Naive thymus-derived CD4-positive, alpha-beta T cell (primary cell): ENCODE data around the gene PACS2. TPM values are rescaled to one million over a fixed set of nuclear protein-coding genes. Genes with fewer than 3 reads are reported as not detected.

Experiments used
- ATAC-seq: fragments of 150-1000 bp; cut with Tn5 transposase; 2 replicates; pipeline ENCODE4 v1.10.0; 2021; ENCODE audit warnings: mild to moderate bottlenecking, moderate library complexity
- CTCF ChIA-PET: fragments of 350-600 bp; sonication (Branson Sonifier 250); formaldehyde crosslinking; loops from one replicate; lab custom pipeline; 2021; ENCODE audit warnings: antibody characterized with exemption; lab: Charles Lee
- POLR2A ChIA-PET: fragments of 350-600 bp; sonication (Branson Sonifier 250); formaldehyde crosslinking; loops from one replicate; lab custom pipeline; 2021; ENCODE audit warnings: antibody characterized with exemption, inconsistent platforms; lab: Charles Lee
- DNase-seq, 9 donors: peaks; one replicate each; pipeline versions ENCODE4 v3.0.0 to v3.0.0-alpha.2; 2020 to 2022; ENCODE audit warnings: mixed read lengths in 1 of 9
- H3K27ac ChIP-seq: one replicate; pipeline ENCODE4 v1.7.0; 2013; ENCODE audit warnings: mild to moderate bottlenecking, low read depth, low read length, moderate library complexity
- H3K27me3 ChIP-seq, 2 donors: one replicate each; pipeline ENCODE4 v1.7.0; 2013; ENCODE audit warnings: low read length in 2 of 2, mild to moderate bottlenecking in 2 of 2, moderate library complexity in 2 of 2; ENCODE audit not compliant: control insufficient read depth in 2 of 2, insufficient read depth in 2 of 2
- H3K36me3 ChIP-seq, 3 experiments: 1 replicate in 2 of 3; 2 replicates in 1 of 3; pipeline ENCODE4 v1.7.0; 2013; ENCODE audit warnings: low read length in 3 of 3, mild to moderate bottlenecking in 3 of 3, moderate library complexity in 1 of 3; ENCODE audit not compliant: insufficient read depth in 3 of 3, control insufficient read depth in 2 of 3
- H3K4me1 ChIP-seq, 2 donors: one replicate each; pipeline ENCODE4 v1.7.0; 2013; ENCODE audit warnings: low read length in 2 of 2, mild to moderate bottlenecking in 2 of 2, moderate library complexity in 1 of 2; ENCODE audit not compliant: control insufficient read depth in 2 of 2, insufficient read depth in 2 of 2
- H3K4me3 ChIP-seq: 2 replicates; pipeline ENCODE4 v1.7.0; 2013; ENCODE audit warnings: mild to moderate bottlenecking, low read length
- H3K9me3 ChIP-seq, 3 experiments: 1 replicate in 2 of 3; 2 replicates in 1 of 3; pipeline ENCODE4 v1.7.0; 2013; ENCODE audit warnings: low read length in 3 of 3; ENCODE audit not compliant: control insufficient read depth in 2 of 3
- H3K27ac Mint-ChIP-seq, 9 donors: one replicate each; pipeline ENCODE4 v1.8.0; 2020 to 2022; ENCODE audit warnings: mixed read lengths in 9 of 9, mild to moderate bottlenecking in 8 of 9, moderate library complexity in 5 of 9, inconsistent platforms in 2 of 9
- H3K27me3 Mint-ChIP-seq, 5 donors: one replicate each; pipeline ENCODE4 v1.8.0; 2021 to 2022; ENCODE audit warnings: mixed read lengths in 5 of 5, mild to moderate bottlenecking in 1 of 5
- H3K36me3 Mint-ChIP-seq, 5 donors: one replicate each; pipeline ENCODE4 v1.8.0; 2020 to 2022; ENCODE audit warnings: mixed read lengths in 5 of 5, mild to moderate bottlenecking in 3 of 5, inconsistent platforms in 1 of 5
- H3K4me1 Mint-ChIP-seq, 7 donors: one replicate each; pipeline ENCODE4 v1.8.0; 2020 to 2022; ENCODE audit warnings: mixed read lengths in 7 of 7, mild to moderate bottlenecking in 3 of 7, inconsistent platforms in 1 of 7
- H3K4me3 Mint-ChIP-seq, 10 donors: one replicate each; pipeline ENCODE4 v1.8.0; 2020 to 2022; ENCODE audit warnings: mild to moderate bottlenecking in 10 of 10, mixed read lengths in 10 of 10, moderate library complexity in 6 of 10, inconsistent platforms in 2 of 10
- H3K9me3 Mint-ChIP-seq, 11 donors: one replicate each; pipeline ENCODE4 v1.8.0; 2020 to 2022; ENCODE audit warnings: mixed read lengths in 11 of 11, mild to moderate bottlenecking in 4 of 11, inconsistent platforms in 1 of 11, moderate library complexity in 1 of 11
- intact Hi-C, 2 donors: fragments of 100-400 bp; cut with micrococcal nuclease; formaldehyde crosslinking; loops; one replicate each; pipeline ENCODE4 v1.15.1; 2023
- polyA plus RNA-seq, 2 donors: library from polyadenylated mRNA; unstranded; fragments of 300-500 nt; fragmentation: Illumina TruSeq; gene quantifications; one replicate each; pipeline ENCODE4 v1.2.3, GENCODE V29; 2021
- total RNA-seq, 6 experiments: library from RNA in 5 of 6; stranded (reverse) in 5 of 6; gene quantifications; 1 replicate in 5 of 6; 2 replicates in 1 of 6; pipeline ENCODE4 v1.2.3 and lab custom pipeline; 2021 to 2026

PACS2 gene
- total and polyA plus RNA-seq, 7 experiments from 2014 or later, result 1.5 to 75.4 (median 69.2) TPM

GRCh38 chr14:105423488-105424195, 109.1 kb downstream of the PACS2 start:
- Histone ChIP-seq H3K4me3 (no peak overlapping the region), H3K27ac (no peak overlapping the region), H3K4me1 (peaks cover 17 to 18% of the 10 kb centered on the region in 2 donors), H3K9me3 (no peaks in the 10 kb centered on the region), H3K27me3 (no peaks in the 10 kb centered on the region), H3K36me3 (peaks cover 0 to 19% (median 0%) of the 10 kb centered on the region in 3 experiments)
- POLR2A ChIA-PET, result interaction anchor here (0.5 to 0.7 kb wide), 2 partner anchors 11 to 64 kb away, joined by 3 to 4 read pairs; no protein-coding TSS in a partner anchor
- peak overlapping the region in 1 of 10 donors; percentile 73 for H3K4me3 Mint-ChIP-seq
- H3K27me3 Mint-ChIP-seq, result no peaks in the 10 kb centered on the region
- DNase-seq, result no peak
- peak overlapping the region in 3 of 9 donors; percentile 27 to 60 (median 33) for H3K27ac Mint-ChIP-seq
- peaks cover 0 to 18% (median 12%) of the 10 kb centered on the region in 5 donors for H3K36me3 Mint-ChIP-seq
- H3K9me3 Mint-ChIP-seq, result peaks cover 0 to 4% (median 0%) of the 10 kb centered on the region in 11 donors
- ATAC-seq, result no peak
- peaks cover 17 to 43% (median 31%) of the 10 kb centered on the region in 7 donors for H3K4me1 Mint-ChIP-seq
- CTCF ChIA-PET, result no interaction called here
- intact Hi-C loops, result no loop called here

GRCh38 chr14:105424861-105425260, 110.3 kb downstream of the PACS2 start:
- Mint-ChIP-seq H3K27ac (no peak overlapping the region), H3K9me3 (peaks cover 0 to 4% (median 0%) of the 10 kb centered on the region in 11 donors), H3K4me1 (peaks cover 17 to 41% (median 28%) of the 10 kb centered on the region in 7 donors), H3K27me3 (no peaks in the 10 kb centered on the region), H3K4me3 (no peak overlapping the region), H3K36me3 (peaks cover 0 to 18% (median 12%) of the 10 kb centered on the region in 5 donors)
- peaks cover 13 to 18% of the 10 kb centered on the region in 2 donors for H3K4me1 ChIP-seq
- intact Hi-C loops, result no loop called here
- no peaks in the 10 kb centered on the region for H3K9me3 ChIP-seq
- no peak overlapping the region for H3K27ac ChIP-seq
- no peak for DNase-seq
- CTCF ChIA-PET, result no interaction called here
- peaks cover 0 to 19% (median 0%) of the 10 kb centered on the region in 3 experiments for H3K36me3 ChIP-seq
- H3K4me3 ChIP-seq, result no peak overlapping the region
- ATAC-seq, result no peak
- no peaks in the 10 kb centered on the region for H3K27me3 ChIP-seq
- POLR2A ChIA-PET, result no interaction called here

- peaks cover 17 to 43% (median 26%) of the 10 kb centered on the region in 7 donors for H3K4me1 Mint-ChIP-seq
- Histone ChIP-seq H3K27ac (no peak overlapping the region), H3K4me3 (no peak overlapping the region), H3K9me3 (no peaks in the 10 kb centered on the region), H3K27me3 (no peaks in the 10 kb centered on the region), H3K4me1 (peaks cover 7 to 16% of the 10 kb centered on the region in 2 donors), H3K36me3 (peaks cover 0 to 19% (median 0%) of the 10 kb centered on the region in 3 experiments)
- ChIA-PET CTCF (no interaction called here), POLR2A (no interaction called here)
- H3K9me3 Mint-ChIP-seq, result peaks cover 0 to 8% (median 0%) of the 10 kb centered on the region in 11 donors
- no peak overlapping the region for H3K4me3 Mint-ChIP-seq
- ATAC-seq (no peak), DNase-seq (no peak)
- no peaks in the 10 kb centered on the region for H3K27me3 Mint-ChIP-seq
- intact Hi-C loops, result no loop called here
- no peak overlapping the region for H3K27ac Mint-ChIP-seq
- H3K36me3 Mint-ChIP-seq, result peaks cover 3 to 28% (median 18%) of the 10 kb centered on the region in 5 donors
Observed at GRCh38 chr14:105425823-105426247, 111.3 kb downstream of the PACS2 start.

- peaks cover 0 to 19% (median 0%) of the 10 kb centered on the region in 3 experiments for H3K36me3 ChIP-seq
- H3K27ac ChIP-seq, result no peak overlapping the region
- H3K4me3 ChIP-seq, result no peak overlapping the region
- H3K4me1 ChIP-seq, result peaks cover under 1 to 8% of the 10 kb centered on the region in 2 donors
- intact Hi-C loops, result no loop called here
- peaks cover 11 to 35% (median 20%) of the 10 kb centered on the region in 7 donors for H3K4me1 Mint-ChIP-seq
- H3K27ac Mint-ChIP-seq, result peak overlapping the region in 3 of 9 donors; percentile 28 to 38 (median 36)
- peaks cover 0 to 8% (median 2%) of the 10 kb centered on the region in 11 donors for H3K9me3 Mint-ChIP-seq
- no peak overlapping the region for H3K4me3 Mint-ChIP-seq
- no peaks in the 10 kb centered on the region for H3K9me3 ChIP-seq
- ChIA-PET CTCF (no interaction called here), POLR2A (no interaction called here)
- H3K36me3 Mint-ChIP-seq, result peaks cover 3 to 32% (median 18%) of the 10 kb centered on the region in 5 donors
- DNase-seq (no peak), ATAC-seq (no peak)
- no peaks in the 10 kb centered on the region for H3K27me3 Mint-ChIP-seq
- no peaks in the 10 kb centered on the region for H3K27me3 ChIP-seq
Observed at GRCh38 chr14:105426416-105427130, 112.0 kb downstream of the PACS2 start.

- intact Hi-C loops, result no loop called here
- ChIA-PET POLR2A (interaction anchor here (0.5 to 0.7 kb wide), 2 partner anchors 10 to 423 kb away, joined by 3 to 5 read pairs; no protein-coding TSS in a partner anchor), CTCF (interaction anchor here (0.7 kb wide), 2 partner anchors 55 to 432 kb away, joined by 3 to 5 read pairs; no protein-coding TSS in a partner anchor)
- no peaks in the 10 kb centered on the region for H3K9me3 ChIP-seq
- no peaks in the 10 kb centered on the region for H3K4me1 ChIP-seq
- H3K27me3 ChIP-seq, result no peaks in the 10 kb centered on the region
- peaks cover 0 to 19% (median 0%) of the 10 kb centered on the region in 3 experiments for H3K36me3 ChIP-seq
- no peak overlapping the region for H3K27ac ChIP-seq
- Mint-ChIP-seq H3K9me3 (peaks cover 0 to 8% (median 2%) of the 10 kb centered on the region in 11 donors), H3K27me3 (no peaks in the 10 kb centered on the region), H3K27ac (peak overlapping the region in 1 of 9 donors; percentile 36), H3K4me3 (no peak overlapping the region), H3K4me1 (peaks cover 6 to 27% (median 17%) of the 10 kb centered on the region in 7 donors), H3K36me3 (peaks cover 3 to 32% (median 18%) of the 10 kb centered on the region in 5 donors)
- H3K4me3 ChIP-seq, result no peak overlapping the region
- no peak for ATAC-seq
- no peak for DNase-seq
Observed at GRCh38 chr14:105427412-105427811, 112.9 kb downstream of the PACS2 start.

GRCh38 chr14:105427936-105428485, 113.5 kb downstream of the PACS2 start:
- ATAC-seq (no peak), DNase-seq (no peak)
- Histone ChIP-seq H3K4me1 (no peaks in the 10 kb centered on the region), H3K4me3 (no peak overlapping the region), H3K27me3 (no peaks in the 10 kb centered on the region), H3K27ac (no peak overlapping the region), H3K9me3 (no peaks in the 10 kb centered on the region), H3K36me3 (peaks cover 0 to 19% (median 0%) of the 10 kb centered on the region in 3 experiments)
- intact Hi-C loops, result no loop called here
- Mint-ChIP-seq H3K36me3 (peaks cover 3 to 32% (median 18%) of the 10 kb centered on the region in 5 donors), H3K9me3 (peaks cover 0 to 8% (median 2%) of the 10 kb centered on the region in 11 donors), H3K27me3 (no peaks in the 10 kb centered on the region), H3K4me1 (peaks cover 6 to 22% (median 12%) of the 10 kb centered on the region in 7 donors), H3K4me3 (no peak overlapping the region), H3K27ac (peak overlapping the region in 3 of 9 donors; percentile 40 to 64 (median 62))
- CTCF ChIA-PET, result interaction anchor here (0.7 kb wide), 2 partner anchors 56 to 432 kb away, joined by 3 to 5 read pairs; no protein-coding TSS in a partner anchor
- POLR2A ChIA-PET, result interaction anchor here (0.7 kb wide), 2 partner anchors 10 to 472 kb away, joined by 3 to 5 read pairs; no protein-coding TSS in a partner anchor
